T-helper 1 cell treated with Interleukin-12 subunit alpha and Interleukin-12 subunit beta and Interleukin-4 antibody, amounts not matched to agents 30 ng/mL and 1 ng/mL, for 36 hours (primary cell): ENCODE results near the gene CSNK1A1L. TPM values are rescaled to one million over a fixed set of nuclear protein-coding genes. Genes with fewer than 3 reads are reported as not detected.

ENCODE experiments used
- intact Hi-C: fragments of 100-400 bp; cut with micrococcal nuclease; formaldehyde crosslinking; loops from one replicate; pipeline ENCODE4 v1.15.1; 2024
- total RNA-seq: library from RNA; stranded (reverse); gene quantifications from 2 replicates; pipeline ENCODE4 v1.2.3, GENCODE V29; 2022

Gene CSNK1A1L
- total RNA-seq: not detected in 2 replicates

- intact Hi-C loops: no loop called here
Measured at GRCh38 chr13:37105251-37105714, at the start of gene CSNK1A1L. TSS of gene CSNK1A1L (minus strand) at chr13:37105664. CDS start at chr13:37105256, 408 bp downstream.

GRCh38 chr13:37149380-37149779 is 43.9 kb upstream of the CSNK1A1L start:
- intact Hi-C loops: no loop called here

- intact Hi-C loops: no loop called here
Measured at GRCh38 chr13:37148501-37148900, 43.0 kb upstream of the CSNK1A1L start.

- intact Hi-C loops: no loop called here
Measured at GRCh38 chr13:37144661-37145060, 39.2 kb upstream of the CSNK1A1L start.

- intact Hi-C loops: no loop called here
Measured at GRCh38 chr13:37143911-37144310, 38.4 kb upstream of the CSNK1A1L start.

- intact Hi-C loops: no loop called here
Measured at GRCh38 chr13:37142877-37143276, 37.4 kb upstream of the CSNK1A1L start.

- intact Hi-C loops: no loop called here
Measured at GRCh38 chr13:37141011-37141410, 35.5 kb upstream of the CSNK1A1L start.

GRCh38 chr13:37139356-37139755 is 33.9 kb upstream of the CSNK1A1L start:
- intact Hi-C loops: no loop called here

GRCh38 chr13:37138926-37139325 is 33.5 kb upstream of the CSNK1A1L start:
- intact Hi-C loops: no loop called here

- intact Hi-C loops: no loop called here
Measured at GRCh38 chr13:37138169-37138568, 32.7 kb upstream of the CSNK1A1L start.

- intact Hi-C loops: no loop called here
Measured at GRCh38 chr13:37136633-37137032, 31.2 kb upstream of the CSNK1A1L start.

GRCh38 chr13:37136187-37136586 is 30.7 kb upstream of the CSNK1A1L start:
- intact Hi-C loops: no loop called here

GRCh38 chr13:37134411-37135041 is 29.1 kb upstream of the CSNK1A1L start:
- intact Hi-C loops: no loop called here

- intact Hi-C loops: no loop called here
Measured at GRCh38 chr13:37132211-37132610, 26.7 kb upstream of the CSNK1A1L start.

- intact Hi-C loops: no loop called here
Measured at GRCh38 chr13:37131092-37131491, 25.6 kb upstream of the CSNK1A1L start.

- intact Hi-C loops: no loop called here
Measured at GRCh38 chr13:37129866-37130265, 24.4 kb upstream of the CSNK1A1L start.

GRCh38 chr13:37127691-37128241 is 22.3 kb upstream of the CSNK1A1L start:
- intact Hi-C loops: no loop called here

- intact Hi-C loops: no loop called here
Measured at GRCh38 chr13:37123337-37123736, 17.9 kb upstream of the CSNK1A1L start.

GRCh38 chr13:37118016-37118415 is 12.6 kb upstream of the CSNK1A1L start:
- intact Hi-C loops: no loop called here

- intact Hi-C loops: no loop called here
Measured at GRCh38 chr13:37114250-37114649, 8.8 kb upstream of the CSNK1A1L start.

- intact Hi-C loops: no loop called here
Measured at GRCh38 chr13:37113534-37113933, 8.1 kb upstream of the CSNK1A1L start.

GRCh38 chr13:37109051-37109678 is 3.7 kb upstream of the CSNK1A1L start:
- intact Hi-C loops: loop anchor here (1.0 to 2.0 kb wide), 2 partner anchors 1474 to 1806 kb away; no protein-coding TSS in a partner anchor

- intact Hi-C loops: loop anchor here (2.0 kb wide), 1 partner anchor 1475 kb away; no protein-coding TSS in a partner anchor
Measured at GRCh38 chr13:37107868-37108267, 2.4 kb upstream of the CSNK1A1L start.
